ENCODE data around the gene NCCRP1. TPM values are rescaled to one million over a fixed set of nuclear protein-coding genes. Genes with fewer than 3 reads are reported as not detected.

NCCRP1 gene
- total and polyA plus RNA-seq, 11 donors, result 0.16 TPM; not detected in 10

DNA sequence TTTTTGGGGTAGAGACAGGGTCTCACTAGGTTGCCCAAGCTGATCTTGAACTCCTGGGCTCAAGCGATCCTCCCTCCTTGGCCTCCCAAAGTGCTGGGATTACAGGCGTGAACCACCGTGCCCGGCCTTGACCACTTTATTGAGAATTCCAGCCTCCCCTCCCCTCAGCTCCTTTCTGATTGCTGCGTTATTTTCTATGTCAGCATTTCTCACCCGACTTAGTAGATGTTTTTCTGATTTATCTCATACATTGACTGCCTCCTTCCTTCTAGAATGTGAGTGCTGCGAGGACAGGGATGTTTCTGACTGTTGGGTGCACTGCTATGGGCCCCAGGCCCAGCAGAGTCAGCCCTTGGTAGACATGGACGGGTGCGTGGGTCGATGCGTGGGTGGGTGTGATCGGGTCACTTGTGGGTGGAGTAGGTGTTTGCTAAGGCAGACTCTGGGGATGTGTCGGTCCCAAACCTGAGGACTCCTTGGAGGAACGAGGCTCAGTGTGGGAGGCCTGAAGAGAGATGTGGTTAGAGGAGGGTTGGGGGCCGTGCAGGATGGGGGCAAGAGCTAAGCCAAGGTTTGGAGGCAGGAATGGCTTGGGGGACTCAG is 34.2 kb upstream of the NCCRP1 start:
- WGBS, 4 donors, result 89 to 94% (median 91%) methylated on average over 15 of the region's 15 CpGs
- peaks cover 0 to 39% (median 18%) of the 10 kb centered on the region in 12 donors for H3K4me1 ChIP-seq

DNA sequence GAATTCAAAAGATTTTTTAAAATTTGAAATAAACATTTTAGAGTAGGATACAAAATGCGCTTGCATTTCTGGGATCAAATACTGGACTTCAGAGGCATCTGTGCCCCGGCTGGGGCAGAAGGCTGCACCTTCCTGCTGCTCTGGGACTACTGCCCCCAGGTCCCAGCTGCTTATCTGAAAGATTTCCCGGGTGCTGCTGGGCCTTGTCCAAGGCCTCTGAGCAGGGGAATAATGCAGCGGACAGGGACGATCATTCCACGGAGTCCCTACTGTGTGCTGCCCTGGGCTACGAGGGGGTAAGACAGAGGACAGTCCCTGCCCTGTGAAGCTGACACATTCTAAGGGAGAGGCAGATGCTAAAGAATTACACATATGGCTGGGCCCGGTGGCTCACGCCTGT is 33.1 kb upstream of the NCCRP1 start:
- H3K4me3 ChIP-seq, result no peak overlapping the region
- TF ChIP-seq POLR2A (IDR thresholded peaks at IDR 0.05), result no peak
- TF ChIP-seq CTCF (IDR thresholded peaks at IDR 0.05), result no peak
- no peak overlapping the region for H3K27ac ChIP-seq
- H3K9me3 ChIP-seq, result no peaks in the 10 kb centered on the region
- H3K27me3 ChIP-seq, result no peaks in the 10 kb centered on the region
- no peak for ATAC-seq
- whole genome bisulfite sequencing, 4 donors, result 74 to 85% (median 80%) methylated on average over 9 of the region's 9 CpGs
- H3K4me1 ChIP-seq, result peaks cover 0 to 33% (median 16%) of the 10 kb centered on the region in 12 donors
- intact Hi-C loops (cut with DNase I), result no loop called here
- DNase-seq, result no peak
- no peaks in the 10 kb centered on the region for H3K36me3 ChIP-seq

More for the DNA sequence above, 34.2 kb upstream of the NCCRP1 start:
- ATAC-seq (no peak), DNase-seq (no peak)
- Histone ChIP-seq H3K9me3 (no peaks in the 10 kb centered on the region), H3K36me3 (no peaks in the 10 kb centered on the region), H3K27me3 (no peaks in the 10 kb centered on the region), H3K4me3 (no peak overlapping the region), H3K27ac (no peak overlapping the region)
- intact Hi-C loops (cut with DNase I), result no loop called here
- TF ChIP-seq POLR2A (IDR thresholded peaks at IDR 0.05), result no peak
- no peak for TF ChIP-seq CTCF (IDR thresholded peaks at IDR 0.05)

- TF ChIP-seq CTCF (IDR thresholded peaks at IDR 0.05) (no peak), POLR2A (IDR thresholded peaks at IDR 0.05) (no peak)
- DNase-seq (no peak), ATAC-seq (no peak)
- Histone ChIP-seq H3K4me3 (no peak overlapping the region), H3K27ac (no peak overlapping the region), H3K9me3 (no peaks in the 10 kb centered on the region), H3K27me3 (no peaks in the 10 kb centered on the region), H3K4me1 (peaks cover 0 to 30% (median 16%) of the 10 kb centered on the region in 12 donors), H3K36me3 (peaks cover 0 to 1% (median 0%) of the 10 kb centered on the region in 9 donors)
- intact Hi-C loops (cut with DNase I), result no loop called here
- WGBS, 4 donors, result 91 to 97% (median 97%) methylated on average over 6 of the region's 6 CpGs
Observed at GRCh38 chr19:39164289-39164688, 32.5 kb upstream of the NCCRP1 start.

DNA sequence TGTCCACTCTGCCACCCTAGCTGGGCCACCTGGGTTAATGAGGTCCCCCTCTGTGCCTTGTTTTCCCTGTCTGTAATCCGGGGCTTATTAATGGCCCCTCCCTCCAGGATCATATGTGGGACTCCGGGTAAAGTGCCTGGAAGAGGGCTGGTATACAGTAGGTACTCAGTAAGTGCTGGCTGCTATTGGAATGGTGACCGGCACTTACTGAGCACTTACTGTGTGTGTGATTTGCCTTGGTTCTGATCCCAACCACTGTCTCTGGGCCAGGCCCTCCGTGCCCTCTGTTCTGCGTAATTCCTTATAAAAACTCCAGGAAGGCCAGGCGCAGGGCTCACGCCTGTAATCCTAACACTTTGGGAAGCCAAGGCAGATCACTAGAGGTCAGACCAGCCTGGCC is 30.9 kb upstream of the NCCRP1 start:
- Histone ChIP-seq H3K4me3 (no peak overlapping the region), H3K9me3 (no peaks in the 10 kb centered on the region), H3K27me3 (no peaks in the 10 kb centered on the region), H3K27ac (no peak overlapping the region), H3K4me1 (peaks cover 0 to 23% (median 13%) of the 10 kb centered on the region in 12 donors), H3K36me3 (peaks cover 0 to 16% (median 5%) of the 10 kb centered on the region in 9 donors)
- TF ChIP-seq POLR2A (IDR thresholded peaks at IDR 0.05), result no peak
- TF ChIP-seq CTCF (IDR thresholded peaks at IDR 0.05), result no peak
- DNase-seq (no peak), ATAC-seq (no peak)
- intact Hi-C loops (cut with DNase I), result no loop called here
- WGBS, 4 donors, result 94 to 96% (median 95%) methylated on average over 6 to 7 of the region's 7 CpGs
